PC-3 (cell line): ENCODE results near the gene TRPC4AP.

ENCODE experiments used
- EZH2 ChIP-seq: fragments of 300-600 bp; sonication (generic); IDR thresholded peaks from one replicate; pipeline ENCODE4 v1.6.1; 2017; ENCODE audit warnings: antibody characterized with exemption, mild to moderate bottlenecking, low read length; ENCODE audit not compliant: unreplicated experiment
- TF ChIP-seq, protein P1 (sequence below): fragments of 300-600 bp; sonication (generic); conservative IDR thresholded peaks from 2 replicates; pipeline ENCODE4 v1.5.1; 2017; ENCODE audit warnings: antibody characterized with exemption, low read depth, mild to moderate bottlenecking, low read length

- TF ChIP-seq, protein P1, sequence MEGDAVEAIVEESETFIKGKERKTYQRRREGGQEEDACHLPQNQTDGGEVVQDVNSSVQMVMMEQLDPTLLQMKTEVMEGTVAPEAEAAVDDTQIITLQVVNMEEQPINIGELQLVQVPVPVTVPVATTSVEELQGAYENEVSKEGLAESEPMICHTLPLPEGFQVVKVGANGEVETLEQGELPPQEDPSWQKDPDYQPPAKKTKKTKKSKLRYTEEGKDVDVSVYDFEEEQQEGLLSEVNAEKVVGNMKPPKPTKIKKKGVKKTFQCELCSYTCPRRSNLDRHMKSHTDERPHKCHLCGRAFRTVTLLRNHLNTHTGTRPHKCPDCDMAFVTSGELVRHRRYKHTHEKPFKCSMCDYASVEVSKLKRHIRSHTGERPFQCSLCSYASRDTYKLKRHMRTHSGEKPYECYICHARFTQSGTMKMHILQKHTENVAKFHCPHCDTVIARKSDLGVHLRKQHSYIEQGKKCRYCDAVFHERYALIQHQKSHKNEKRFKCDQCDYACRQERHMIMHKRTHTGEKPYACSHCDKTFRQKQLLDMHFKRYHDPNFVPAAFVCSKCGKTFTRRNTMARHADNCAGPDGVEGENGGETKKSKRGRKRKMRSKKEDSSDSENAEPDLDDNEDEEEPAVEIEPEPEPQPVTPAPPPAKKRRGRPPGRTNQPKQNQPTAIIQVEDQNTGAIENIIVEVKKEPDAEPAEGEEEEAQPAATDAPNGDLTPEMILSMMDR, result no peak
- TF ChIP-seq EZH2, result no peak
Measured at GRCh38 chr20:35131934-35132333, 39.3 kb upstream of the TRPC4AP start.
